BJ (cell line): Measurements from ENCODE around the gene LRP5. TPM values are rescaled to one million over a fixed set of nuclear protein-coding genes. Genes with fewer than 3 reads are reported as not detected.
A peak's percentile ranks its signal among the peaks of the same experiment; 100 is the strongest.

Experiments used
- CTCF ChIA-PET: fragments of 350-600 bp; formaldehyde crosslinking; extraction: SDS; loops from one replicate; lab custom pipeline; 2021; ENCODE audit warnings: antibody characterized with exemption, inconsistent platforms; lab: Yijun Ruan, JAX
- POLR2A ChIA-PET: fragments of 300-600 bp; sonication (Branson Sonifier 250); formaldehyde crosslinking; extraction: SDS; loops from one replicate; lab custom pipeline; 2021; ENCODE audit warnings: antibody characterized with exemption; lab: Charles Lee
- DNase-seq: peaks from one replicate; pipeline ENCODE4 v3.0.0-alpha.2; 2011; ENCODE audit warnings: low read depth
- H3K27me3 ChIP-seq: 2 replicates; pipeline ENCODE4 v1.6.0; 2011; ENCODE audit warnings: low read length; ENCODE audit not compliant: control insufficient read depth, insufficient read depth
- H3K36me3 ChIP-seq: 2 replicates; pipeline ENCODE4 v1.5.1; 2011; ENCODE audit warnings: low read length; ENCODE audit not compliant: control insufficient read depth, insufficient read depth
- H3K4me3 ChIP-seq: 2 replicates; pipeline ENCODE4 v1.5.1; 2011; ENCODE audit warnings: low read depth, mild to moderate bottlenecking, control low read depth, low read length
- CTCF ChIP-seq: IDR thresholded peaks from 2 replicates; pipeline ENCODE4 v1.5.1; 2011; ENCODE audit warnings: low read depth, mild to moderate bottlenecking, control low read depth, inconsistent platforms, low read length, moderate library complexity; ENCODE audit not compliant: insufficient read depth
- polyA plus RNA-seq: library from polyadenylated mRNA; depleted of rRNA; stranded (reverse); fragments of >200 nt; gene quantifications from 2 replicates; pipeline ENCODE4 v1.2.3, GENCODE V29; 2011

LRP5 gene
- polyA plus RNA-seq, 1 experiment, result 11.5 TPM

DNA sequence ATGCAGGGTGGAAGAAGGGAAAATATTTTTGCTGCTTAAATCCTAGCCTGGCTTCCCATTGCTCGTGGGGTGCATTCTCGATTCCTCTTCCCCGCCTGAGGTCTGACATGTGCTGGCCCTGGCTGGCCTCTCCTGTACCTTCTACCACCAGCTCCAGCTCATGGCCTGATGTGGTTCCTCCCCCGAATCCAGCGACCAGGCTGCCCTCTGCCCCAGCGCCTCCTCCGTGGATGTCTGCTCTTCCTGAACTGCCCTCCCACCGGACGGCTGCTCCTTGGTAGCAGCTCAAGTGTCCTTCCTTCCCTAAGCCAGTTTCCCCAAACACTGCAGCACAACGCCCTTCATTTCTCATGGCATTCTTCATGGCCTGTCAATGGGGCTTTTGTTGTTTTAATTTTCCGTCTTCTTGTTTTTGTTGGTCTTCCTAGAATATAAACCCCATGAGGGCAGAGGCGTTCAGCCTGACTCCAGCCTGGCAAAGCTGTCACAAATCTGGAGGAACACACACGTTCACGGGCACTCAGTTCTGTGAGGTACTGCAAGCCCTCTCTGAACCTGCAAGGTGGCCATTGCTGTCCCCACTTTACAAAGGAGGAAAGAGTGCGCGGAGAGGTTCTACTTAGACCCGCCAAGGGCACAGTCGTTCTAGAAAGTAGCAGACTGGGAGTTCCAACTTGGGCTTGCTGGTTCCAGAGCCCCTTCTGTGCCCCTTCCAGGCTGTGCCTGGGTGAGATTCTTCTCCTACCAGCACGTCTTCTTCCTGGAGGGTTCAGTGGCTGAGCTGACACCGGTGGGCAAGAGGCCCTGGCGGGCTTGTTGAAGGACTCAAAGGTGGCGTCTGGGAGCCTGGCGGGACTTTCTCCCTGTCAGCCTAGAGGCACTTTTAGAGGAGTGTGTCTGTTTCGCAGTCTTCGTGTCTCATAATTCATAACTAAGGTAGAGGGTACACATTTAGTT, 953 bp upstream of the LRP5 start:
- TF ChIP-seq CTCF, result no peak
- H3K4me3 ChIP-seq, result no peak overlapping the region; the same call in 1 of the 2 replicates
- CTCF ChIA-PET, result interaction anchor here (0.5 to 2.4 kb wide), 5 partner anchors 11 to 72 kb away, joined by 3 to 15 read pairs (median 4); no protein-coding TSS in a partner anchor
- POLR2A ChIA-PET, result interaction anchor here (0.6 kb wide), 1 partner anchor 93 kb away, joined by 5 read pairs; no protein-coding TSS in a partner anchor
- no peaks in the 10 kb centered on the region for H3K27me3 ChIP-seq
- H3K36me3 ChIP-seq, result no peaks in the 10 kb centered on the region
- no peak for DNase-seq

GRCh38 chr11:68312780-68313573, 586 bp downstream of the LRP5 start:
- no peak for TF ChIP-seq CTCF
- H3K4me3 ChIP-seq, result peak overlapping the region; percentile 67
- ChIA-PET CTCF (interaction anchor here (1.5 to 1.9 kb wide), 2 partner anchors 56 to 71 kb away, joined by 8 to 9 read pairs; no protein-coding TSS in a partner anchor), POLR2A (no interaction called here)
- H3K27me3 ChIP-seq, result no peaks in the 10 kb centered on the region
- no peak for DNase-seq
- H3K36me3 ChIP-seq, result no peaks in the 10 kb centered on the region

DNA sequence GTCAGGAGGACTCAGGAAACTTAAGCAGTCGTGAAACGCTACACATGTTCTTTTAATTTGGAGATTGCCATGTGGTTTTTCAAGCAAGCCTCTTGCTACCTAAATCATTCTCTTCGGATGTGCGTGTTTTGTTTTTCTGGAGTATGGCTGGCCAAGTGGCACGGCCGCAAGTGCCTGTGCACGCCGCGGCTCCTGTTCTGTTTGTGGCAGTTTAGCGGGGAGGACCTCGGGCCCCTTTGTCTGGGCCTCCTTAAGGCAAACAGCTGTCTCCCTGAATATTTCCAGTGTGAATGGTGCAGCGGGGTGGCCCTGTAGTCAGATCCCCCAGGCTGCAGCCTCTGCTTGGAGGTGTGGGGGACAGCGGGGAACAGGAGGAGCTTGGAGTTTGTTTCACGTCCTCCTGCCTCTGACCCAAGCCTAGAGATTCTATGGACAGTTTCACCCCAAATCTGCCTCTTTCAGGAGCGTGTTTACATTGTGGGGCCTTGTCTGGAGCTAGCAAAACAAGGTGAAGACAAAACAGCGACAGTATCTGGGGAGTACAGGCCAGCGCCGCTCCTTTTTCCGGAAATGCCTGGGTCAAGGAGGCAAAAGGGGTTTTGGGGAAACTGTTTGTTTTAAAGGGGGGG, 1.3 kb downstream of the LRP5 start:
- ChIA-PET POLR2A (no interaction called here), CTCF (interaction anchor here (1.5 to 1.9 kb wide), 2 partner anchors 57 to 70 kb away, joined by 8 to 9 read pairs; no protein-coding TSS in a partner anchor)
- no peaks in the 10 kb centered on the region for H3K36me3 ChIP-seq
- no peaks in the 10 kb centered on the region for H3K27me3 ChIP-seq
- TF ChIP-seq CTCF, result no peak
- DNase-seq, result no peak
- peak overlapping the region; percentile 67 for H3K4me3 ChIP-seq

GRCh38 chr11:68314203-68315170, 2.1 kb downstream of the LRP5 start:
- peak overlapping the region; percentile 67 for H3K4me3 ChIP-seq
- CTCF ChIA-PET, result interaction anchor here (1.5 to 1.9 kb wide), 2 partner anchors 57 to 69 kb away, joined by 8 to 9 read pairs; no protein-coding TSS in a partner anchor
- no peaks in the 10 kb centered on the region for H3K27me3 ChIP-seq
- no peaks in the 10 kb centered on the region for H3K36me3 ChIP-seq
- DNase-seq, result no peak
- TF ChIP-seq CTCF, result no peak
- POLR2A ChIA-PET, result no interaction called here
